Suprapubic skin (tissue), 4 donors: ENCODE results near the gene C11orf68.
"Not testable (repeated sequence)": the region's sequence is repeated elsewhere in the genome, so short reads cannot be mapped to it uniquely, and the experiment has no call there.

Source experiments
- POLR2A ChIP-seq, 2 donors: fragments of 450-650 bp; IDR thresholded peaks; one replicate each; pipeline ENCODE4 v1.6.1; 2017; ENCODE audit warnings: antibody characterized with exemption in 2 of 2, mild to moderate bottlenecking in 2 of 2, moderate library complexity in 2 of 2
- POLR2AphosphoS5 ChIP-seq, 3 donors: sonication (generic); formaldehyde crosslinking; IDR thresholded peaks; one replicate each; pipeline ENCODE4 v1.6.1; 2017; ENCODE audit warnings: antibody characterized with exemption in 3 of 3

DNA sequence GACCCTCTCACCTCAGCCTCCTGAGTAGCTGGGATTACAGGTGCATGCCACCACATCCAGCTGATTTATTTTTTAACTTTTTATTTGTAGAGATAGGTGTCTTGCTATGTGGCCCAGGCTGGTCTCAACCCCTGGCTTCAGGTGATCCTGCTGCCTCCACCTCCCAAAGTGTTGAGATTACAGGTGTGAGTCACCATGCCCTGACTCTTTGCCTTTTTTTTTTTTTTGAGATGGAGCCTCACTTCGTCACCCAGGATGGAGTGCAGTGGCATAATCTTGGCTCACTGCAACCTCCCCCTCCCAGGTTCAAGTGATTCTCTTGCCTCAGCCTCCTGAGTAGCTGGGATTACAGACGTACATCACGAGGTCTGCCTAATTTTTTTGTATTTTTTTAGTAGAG lies 32.8 kb upstream of the C11orf68 start:
- TF ChIP-seq POLR2A, POLR2AphosphoS5 (IDR thresholded peaks at IDR 0.05): not testable (repeated sequence)
